H1 (cell line): ENCODE measurements around the gene RTEL1. TPM values are rescaled to one million over a fixed set of nuclear protein-coding genes. Genes with fewer than 3 reads are reported as not detected.
A peak's percentile ranks its signal among the peaks of the same experiment; 100 is the strongest.

Experiments
- CTCF ChIA-PET: fragments of 300-600 bp; sonication (Branson Sonifier 250); formaldehyde crosslinking; loops from one replicate; lab custom pipeline; 2021; ENCODE audit not compliant: partially characterized antibody; lab: Charles Lee
- POLR2A ChIA-PET: fragments of 300-600 bp; sonication (Branson Sonifier 250); formaldehyde crosslinking; loops from one replicate; lab custom pipeline; 2021; ENCODE audit warnings: inconsistent platforms; ENCODE audit not compliant: partially characterized antibody; lab: Charles Lee
- DNase-seq, 2 experiments: peaks; one replicate each; pipeline versions ENCODE4 v3.0.0 to v3.0.0-alpha.2; 2010 to 2022; ENCODE audit warnings: low spot score in 2 of 2, low read depth in 1 of 2, mixed read lengths in 1 of 2
- FAIRE-seq: peaks from 2 replicates; lab custom pipeline; 2011; peaks lifted over from hg19 to GRCh38; lab: Jason Lieb, UNC
- H2AFZ ChIP-seq: 2 replicates; pipeline ENCODE4 v1.8.1; 2012; ENCODE audit warnings: low read length, inconsistent platforms
- H2AK5ac ChIP-seq: 2 replicates; pipeline ENCODE4 v1.6.1; 2013; ENCODE audit warnings: low read depth, low read length
- H2BK120ac ChIP-seq: replicated peaks from 2 replicates; pipeline ENCODE3; 2013; ENCODE audit warnings: low read depth, low read length, inconsistent platforms
- H2BK12ac ChIP-seq: 2 replicates; pipeline ENCODE4 v1.6.1; 2013; ENCODE audit warnings: low read depth, low read length
- H2BK15ac ChIP-seq: 2 replicates; pipeline ENCODE4 v1.6.1; 2013; ENCODE audit warnings: low read length
- H2BK20ac ChIP-seq: 2 replicates; pipeline ENCODE4 v1.6.1; 2013; ENCODE audit warnings: low read length
- H2BK5ac ChIP-seq: 2 replicates; pipeline ENCODE4 v1.6.1; 2013; ENCODE audit warnings: low read depth, low read length
- H3K14ac ChIP-seq: 2 replicates; pipeline ENCODE4 v1.6.1; 2013; ENCODE audit warnings: inconsistent platforms; ENCODE audit not compliant: insufficient read length
- H3K18ac ChIP-seq: 2 replicates; pipeline ENCODE4 v1.6.1; 2013; ENCODE audit warnings: low read length; ENCODE audit errors: extremely low read depth
- H3K23ac ChIP-seq: 2 replicates; pipeline ENCODE4 v1.6.1; 2013; ENCODE audit warnings: inconsistent platforms; ENCODE audit not compliant: insufficient read length
- H3K23me2 ChIP-seq: 2 replicates; pipeline ENCODE4 v1.6.1; 2013; ENCODE audit warnings: low read depth, low read length
- H3K27ac ChIP-seq: 2 replicates; pipeline ENCODE4 v1.6.1; 2011; ENCODE audit warnings: low read depth, low read length, inconsistent platforms
- H3K27me3 ChIP-seq, 4 experiments: replicated peaks in 1 of 4; 1 replicate in 1 of 4; 2 replicates in 3 of 4; pipeline versions ENCODE4 v1.6.1 to v1.8.1; 2011 to 2013; ENCODE audit warnings: low read length in 3 of 4, mild to moderate bottlenecking in 3 of 4, inconsistent platforms in 2 of 4, mixed read lengths in 2 of 4, moderate library complexity in 1 of 4; ENCODE audit not compliant: control insufficient read depth in 3 of 4, insufficient read depth in 3 of 4; ENCODE audit errors: extremely low read depth in 1 of 4
- H3K36me3 ChIP-seq, 4 experiments: 2 replicates each; pipeline versions ENCODE4 v1.6.1 to v1.8.1; 2011 to 2013; ENCODE audit warnings: mild to moderate bottlenecking in 4 of 4, low read length in 3 of 4, moderate library complexity in 2 of 4, control low read depth in 1 of 4, inconsistent platforms in 1 of 4; ENCODE audit not compliant: insufficient read depth in 4 of 4, control insufficient read depth in 2 of 4
- H3K4ac ChIP-seq: replicated peaks from 2 replicates; pipeline ENCODE3; 2013; ENCODE audit warnings: low read length, low read depth, mixed read lengths, inconsistent platforms; ENCODE audit not compliant: insufficient read length
- H3K4me1 ChIP-seq, 4 experiments: replicated peaks in 1 of 4; 1 replicate in 1 of 4; 2 replicates in 3 of 4; pipeline versions ENCODE4 v1.6.1 to v1.8.1; 2011 to 2013; ENCODE audit warnings: low read length in 3 of 4, inconsistent platforms in 2 of 4, mixed read lengths in 1 of 4; ENCODE audit not compliant: insufficient read depth in 4 of 4, control insufficient read depth in 3 of 4
- H3K4me2 ChIP-seq, 2 experiments: 2 replicates each; pipeline versions ENCODE4 v1.6.1 to v1.8.1; 2011 to 2013; ENCODE audit warnings: low read depth in 2 of 2, low read length in 2 of 2, control low read depth in 1 of 2, inconsistent platforms in 1 of 2, mild to moderate bottlenecking in 1 of 2; ENCODE audit not compliant: insufficient read depth in 1 of 2
- H3K4me3 ChIP-seq, 4 experiments: fragments of 200-600, 300-600 bp in 1 of 4; sonication (generic), shearing (Covaris generic), sonication (Bioruptor Twin) in 1 of 4; 2 replicates each; pipeline versions ENCODE4 v1.5.1 to v1.8.1; 2011 to 2016; ENCODE audit warnings: low read length in 4 of 4, low read depth in 3 of 4, control low read depth in 2 of 4, inconsistent platforms in 2 of 4, mild to moderate bottlenecking in 2 of 4, mixed read lengths in 1 of 4, moderate library complexity in 1 of 4; ENCODE audit not compliant: insufficient read depth in 2 of 4; ENCODE audit errors: extremely low read depth in 1 of 4
- H3K56ac ChIP-seq: replicated peaks from 2 replicates; pipeline ENCODE3; 2013; ENCODE audit warnings: low read depth, mild to moderate bottlenecking, mixed read lengths, low read length, inconsistent platforms; ENCODE audit not compliant: insufficient read length
- H3K79me1 ChIP-seq: 2 replicates; pipeline ENCODE4 v1.6.1; 2013; ENCODE audit warnings: low read depth, low read length, control low read depth
- H3K79me2 ChIP-seq, 2 experiments: 2 replicates each; pipeline versions ENCODE4 v1.6.1 to v1.8.1; 2012 to 2013; ENCODE audit warnings: low read length in 2 of 2, mild to moderate bottlenecking in 2 of 2, inconsistent platforms in 1 of 2; ENCODE audit not compliant: insufficient read depth in 2 of 2, control insufficient read depth in 1 of 2
- H3K9ac ChIP-seq, 4 experiments: replicated peaks in 1 of 4; 1 replicate in 1 of 4; 2 replicates in 3 of 4; pipeline versions ENCODE4 v1.6.1 to v1.8.1; 2011 to 2013; ENCODE audit warnings: low read depth in 3 of 4, low read length in 3 of 4, control low read depth in 2 of 4, mild to moderate bottlenecking in 2 of 4, moderate library complexity in 2 of 4, inconsistent platforms in 1 of 4; ENCODE audit errors: extremely low read depth in 1 of 4
- H3K9me3 ChIP-seq, 2 experiments: 2 replicates each; pipeline versions ENCODE4 v1.6.1 to v1.8.1; 2012 to 2013; ENCODE audit warnings: mild to moderate bottlenecking in 2 of 2, moderate library complexity in 2 of 2, control low read depth in 1 of 2, inconsistent platforms in 1 of 2, low read depth in 1 of 2, low read length in 1 of 2, mixed read lengths in 1 of 2; ENCODE audit not compliant: insufficient read depth in 2 of 2
- H4K20me1 ChIP-seq, 2 experiments: replicated peaks in 1 of 2; 2 replicates each; pipeline versions ENCODE3 to v1.8.1; 2011 to 2013; ENCODE audit warnings: inconsistent platforms in 2 of 2, low read length in 2 of 2, mild to moderate bottlenecking in 1 of 2; ENCODE audit not compliant: insufficient read depth in 2 of 2, control insufficient read depth in 1 of 2
- H4K5ac ChIP-seq: 2 replicates; pipeline ENCODE4 v1.6.1; 2013; ENCODE audit warnings: low read length, low read depth, mixed read lengths, inconsistent platforms; ENCODE audit not compliant: insufficient read length
- H4K8ac ChIP-seq: 2 replicates; pipeline ENCODE4 v1.8.0; 2013; ENCODE audit warnings: mild to moderate bottlenecking, moderate library complexity, low read length, inconsistent platforms; ENCODE audit not compliant: insufficient read depth; ENCODE audit errors: extremely low read depth
- H4K91ac ChIP-seq: replicated peaks from 2 replicates; pipeline ENCODE3; 2013; ENCODE audit warnings: low read length, mixed read lengths, inconsistent platforms; ENCODE audit not compliant: insufficient read length
- CBX5 ChIP-seq: fragments of 300-800, 300-1000 bp; sonication (generic); IDR thresholded peaks from 2 replicates; pipeline ENCODE4 v1.7.1; 2016; ENCODE audit warnings: antibody characterized with exemption, low read length, low read depth
- CBX8 ChIP-seq: fragments of 300-800, 300-1000 bp; sonication (generic); IDR thresholded peaks from 2 replicates; pipeline ENCODE4 v1.7.1; 2016; ENCODE audit warnings: low read depth, low read length, borderline replicate concordance
- KDM4A ChIP-seq: IDR thresholded peaks from one replicate; pipeline ENCODE4 v1.7.1; 2012; ENCODE audit warnings: low read depth, mild to moderate bottlenecking, moderate library complexity, low read length, inconsistent platforms; ENCODE audit not compliant: severe bottlenecking
- TEAD4 ChIP-seq: IDR thresholded peaks from 2 replicates; pipeline ENCODE4 v1.6.1; 2012; ENCODE audit warnings: low read depth, low read length, inconsistent platforms, mixed read lengths
- ZNF274 ChIP-seq: IDR thresholded peaks from 2 replicates; pipeline ENCODE4 v1.7.0; 2012; ENCODE audit warnings: low read length, borderline replicate concordance; ENCODE audit errors: extremely low read depth
- WGBS, 2 experiments: shearing (Covaris generic) in 1 of 2; methylation state at CpG; one replicate each; pipeline versions ENCODE4 v1.1.6 to v1.1.7; 2013 to 2015; ENCODE audit warnings: low lambda C conversion rate in 2 of 2, mixed read lengths in 2 of 2, inconsistent platforms in 1 of 2, low coverage in 1 of 2, missing lambda C conversion rate in 1 of 2; ENCODE audit not compliant: insufficient replicate concordance in 2 of 2, insufficient coverage in 1 of 2, insufficient read length in 1 of 2; ENCODE audit errors: extremely low coverage in 1 of 2, missing lambda C conversion rate in 1 of 2; 5-methylcytosine and 5-hydroxymethylcytosine counted together
- polyA plus RNA-seq, 7 experiments: library from polyadenylated mRNA; depleted of rRNA in 3 of 7; stranded (reverse) in 5 of 7; unstranded in 2 of 7; fragments of >200 nt in 5 of 7; fragments of 200-250 nt in 2 of 7; gene quantifications; 1 replicate in 5 of 7; 2 replicates in 1 of 7; 4 replicates in 1 of 7; pipeline versions ENCODE4 v1.2.1 to v1.2.3, GENCODE V29; 2011 to 2013; ENCODE audit warnings: missing spikeins in 2 of 7, mixed read lengths in 2 of 7
- total RNA-seq: library from RNA; stranded (reverse); fragmentation: NEBNext Ultra II Directional; extraction: Animal tissue kit (Norgen Biotek cat#: 25700); gene quantifications from 2 replicates; pipeline ENCODE4 v1.2.1, GENCODE V29; 2021
- TF ChIP-seq, protein P1 (sequence below): IDR thresholded peaks from 2 replicates; pipeline ENCODE4 v1.6.1; 2012; ENCODE audit warnings: low read length, inconsistent platforms

The RTEL1 gene
- total and polyA plus RNA-seq, 2 of the 8 experiments (the other 6 are each of a cell fraction or from before 2014, with no cell fraction given) = 16.2 to 37.1 TPM

DNA sequence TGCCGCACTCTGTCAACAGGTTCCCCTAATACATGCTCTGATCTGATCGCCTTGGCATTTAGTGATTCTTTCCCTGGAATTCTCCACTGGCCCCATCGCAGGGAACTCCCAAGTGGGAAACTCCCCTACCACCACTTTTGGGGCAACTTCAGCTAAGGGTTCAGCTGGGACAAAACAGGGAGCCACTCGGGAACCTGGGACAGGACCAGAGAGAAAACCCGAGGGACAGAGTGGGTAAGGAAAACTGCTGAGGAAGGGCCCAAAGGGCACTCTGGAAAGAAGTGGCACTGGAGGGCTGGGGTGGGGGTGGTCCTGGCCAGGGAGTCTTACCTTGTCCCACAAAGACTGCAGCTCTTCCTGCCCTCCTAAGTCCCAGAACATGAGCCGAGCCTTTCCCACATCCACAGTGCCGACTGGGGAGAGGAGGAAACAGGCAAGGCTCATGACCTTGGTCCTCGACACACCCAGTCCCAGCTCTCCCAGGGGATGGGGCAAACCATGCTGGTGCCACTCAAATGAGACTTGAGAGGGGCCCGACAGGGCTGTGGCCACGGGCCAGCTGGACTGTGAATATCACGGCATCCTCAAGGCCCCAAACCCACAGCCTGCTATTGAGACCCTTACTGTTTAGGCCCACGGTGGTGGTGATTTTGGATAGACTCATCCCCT is 48.0 kb downstream of the RTEL1 start:
- no peak overlapping the region for H4K8ac ChIP-seq
- peaks cover 0 to 11% (median 6%) of the 10 kb centered on the region in 4 experiments; a peak in 5 of 7 replicates for H3K4me1 ChIP-seq
- H2AFZ ChIP-seq = no peak overlapping the region
- peak overlapping the region in 1 of 4 experiments; percentile 88; a peak in 3 of 8 replicates for H3K4me3 ChIP-seq
- no peak overlapping the region for H4K91ac ChIP-seq
- no peak overlapping the region for H4K5ac ChIP-seq
- H3K36me3 ChIP-seq = peaks cover 3 to 22% (median 11%) of the 10 kb centered on the region in 4 experiments
- H2BK15ac ChIP-seq = no peak overlapping the region
- no peak overlapping the region for H3K56ac ChIP-seq
- 94% methylated on average over 12 of the region's 12 CpGs; no CpG with 5 or more reads in 1 of the 2 experiments for WGBS, 2 experiments
- POLR2A ChIA-PET = interaction anchor here (1.2 to 4.7 kb wide), 5 partner anchors 9 to 159 kb away, joined by 3 to 49 read pairs (median 6); partner anchors contain the start of genes LIME1, TNFRSF6B and TPD52L2
- CTCF ChIA-PET = interaction anchor here (0.5 to 1.7 kb wide), 8 partner anchors 16 to 168 kb away, joined by 3 to 5 read pairs (median 3); no protein-coding TSS in a partner anchor
- no peak overlapping the region for H3K23ac ChIP-seq
- FAIRE-seq = no peak
- H3K9ac ChIP-seq = no peak overlapping the region
- H3K27me3 ChIP-seq = no peaks in the 10 kb centered on the region
- H2BK5ac ChIP-seq = no peak overlapping the region
- no peak for DNase-seq
- H2BK20ac ChIP-seq = no peak overlapping the region
- H3K27ac ChIP-seq = no peak overlapping the region
- H3K14ac ChIP-seq = no peak overlapping the region
- peaks cover 0 to 39% of the 10 kb centered on the region in 2 experiments; a peak in 3 of 4 replicates for H3K79me2 ChIP-seq
- peak overlapping the region; percentile 41 to 97; a peak in 3 of 4 replicates for H3K4me2 ChIP-seq
- no peaks in the 10 kb centered on the region for H3K9me3 ChIP-seq
- H3K79me1 ChIP-seq = peaks cover 8% of the 10 kb centered on the region; the same call in 1 of the 2 replicates
- no peak overlapping the region for H3K4ac ChIP-seq
- H3K18ac ChIP-seq = no peak overlapping the region
- no peak overlapping the region for H2BK120ac ChIP-seq
- no peak overlapping the region for H2BK12ac ChIP-seq
- peaks cover 8 to 14% of the 10 kb centered on the region in 2 experiments for H4K20me1 ChIP-seq
- H3K23me2 ChIP-seq = peaks cover 5% of the 10 kb centered on the region; the same call in 1 of the 2 replicates
- H2AK5ac ChIP-seq = no peak overlapping the region
- TF ChIP-seq CBX8 (no peak), CBX5 (no peak), KDM4A (no peak), ZNF274 (no peak), TEAD4 (no peak)
- TF ChIP-seq, protein P1, sequence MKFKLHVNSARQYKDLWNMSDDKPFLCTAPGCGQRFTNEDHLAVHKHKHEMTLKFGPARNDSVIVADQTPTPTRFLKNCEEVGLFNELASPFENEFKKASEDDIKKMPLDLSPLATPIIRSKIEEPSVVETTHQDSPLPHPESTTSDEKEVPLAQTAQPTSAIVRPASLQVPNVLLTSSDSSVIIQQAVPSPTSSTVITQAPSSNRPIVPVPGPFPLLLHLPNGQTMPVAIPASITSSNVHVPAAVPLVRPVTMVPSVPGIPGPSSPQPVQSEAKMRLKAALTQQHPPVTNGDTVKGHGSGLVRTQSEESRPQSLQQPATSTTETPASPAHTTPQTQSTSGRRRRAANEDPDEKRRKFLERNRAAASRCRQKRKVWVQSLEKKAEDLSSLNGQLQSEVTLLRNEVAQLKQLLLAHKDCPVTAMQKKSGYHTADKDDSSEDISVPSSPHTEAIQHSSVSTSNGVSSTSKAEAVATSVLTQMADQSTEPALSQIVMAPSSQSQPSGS = no peak
